Erythroblast (primary cell): ENCODE measurements around the gene IFNGR1.

ENCODE experiments used
- GATA1 ChIP-seq: IDR thresholded peaks from 2 replicates; pipeline ENCODE4 v1.6.1; 2011; ENCODE audit warnings: low read depth, mild to moderate bottlenecking, control low read depth, low read length, moderate library complexity
- POLR2A ChIP-seq: IDR thresholded peaks from 2 replicates; pipeline ENCODE4 v1.6.1; 2011; ENCODE audit warnings: mild to moderate bottlenecking, low read length

GRCh38 chr6:137165375-137166246 is 53.6 kb downstream of the IFNGR1 start:
- TF ChIP-seq POLR2A, result no peak
- no peak for TF ChIP-seq GATA1
